ENCODE data around the gene CD81. TPM values are rescaled to one million over a fixed set of nuclear protein-coding genes. Genes with fewer than 3 reads are reported as not detected.

CD81 gene
- total RNA-seq, 2 donors from 2014 or later: 116 to 122 TPM

GRCh38 chr11:2413742-2414579 is 36.9 kb downstream of the CD81 start:
- no peaks in the 10 kb centered on the region for H3K4me1 Mint-ChIP-seq (ENCODE audit: low read depth)
- H3K4me3 Mint-ChIP-seq: no peak overlapping the region
- no peaks in the 10 kb centered on the region for H3K36me3 Mint-ChIP-seq (ENCODE audit: insufficient read depth in 2 of 2)
- no peak overlapping the region for H3K27ac Mint-ChIP-seq
- ATAC-seq (replicated peaks in 1 of 2) (no peak), DNase-seq (no peak)
- H3K27me3 Mint-ChIP-seq (ENCODE audit: low read depth): no peaks in the 10 kb centered on the region
- H3K9me3 Mint-ChIP-seq: no peaks in the 10 kb centered on the region

GRCh38 chr11:2414616-2415015 is 37.5 kb downstream of the CD81 start:
- ATAC-seq (replicated peaks in 1 of 2) (no peak), DNase-seq (no peak)
- H3K9me3 Mint-ChIP-seq: no peaks in the 10 kb centered on the region
- no peak overlapping the region for H3K4me3 Mint-ChIP-seq
- no peaks in the 10 kb centered on the region for H3K4me1 Mint-ChIP-seq (ENCODE audit: low read depth)
- no peaks in the 10 kb centered on the region for H3K27me3 Mint-ChIP-seq (ENCODE audit: low read depth)
- no peak overlapping the region for H3K27ac Mint-ChIP-seq
- no peaks in the 10 kb centered on the region for H3K36me3 Mint-ChIP-seq (ENCODE audit: insufficient read depth in 2 of 2)

GRCh38 chr11:2415171-2415570 is 38.1 kb downstream of the CD81 start:
- Mint-ChIP-seq H3K4me3 (no peak overlapping the region), H3K36me3 (ENCODE audit: insufficient read depth in 2 of 2) (no peaks in the 10 kb centered on the region), H3K27ac (no peak overlapping the region), H3K9me3 (no peaks in the 10 kb centered on the region), H3K4me1 (ENCODE audit: low read depth) (no peaks in the 10 kb centered on the region), H3K27me3 (ENCODE audit: low read depth) (no peaks in the 10 kb centered on the region)
- ATAC-seq (replicated peaks in 1 of 2) (no peak), DNase-seq (no peak)

- H3K27me3 Mint-ChIP-seq (ENCODE audit: low read depth): no peaks in the 10 kb centered on the region
- H3K27ac Mint-ChIP-seq: no peak overlapping the region
- DNase-seq (no peak), ATAC-seq (replicated peaks in 1 of 2) (no peak)
- no peaks in the 10 kb centered on the region for H3K36me3 Mint-ChIP-seq (ENCODE audit: insufficient read depth in 2 of 2)
- H3K4me1 Mint-ChIP-seq (ENCODE audit: low read depth): no peaks in the 10 kb centered on the region
- no peak overlapping the region for H3K4me3 Mint-ChIP-seq
- no peaks in the 10 kb centered on the region for H3K9me3 Mint-ChIP-seq
Observed at GRCh38 chr11:2415601-2416380, 38.7 kb downstream of the CD81 start.

GRCh38 chr11:2416765-2417164 is 39.7 kb downstream of the CD81 start:
- DNase-seq (no peak), ATAC-seq (replicated peaks in 1 of 2) (no peak)
- no peaks in the 10 kb centered on the region for H3K36me3 Mint-ChIP-seq (ENCODE audit: insufficient read depth in 2 of 2)
- H3K27me3 Mint-ChIP-seq (ENCODE audit: low read depth): no peaks in the 10 kb centered on the region
- H3K4me3 Mint-ChIP-seq: no peak overlapping the region
- no peaks in the 10 kb centered on the region for H3K4me1 Mint-ChIP-seq (ENCODE audit: low read depth)
- no peaks in the 10 kb centered on the region for H3K9me3 Mint-ChIP-seq
- H3K27ac Mint-ChIP-seq: no peak overlapping the region

GRCh38 chr11:2417856-2418692 is 41.0 kb downstream of the CD81 start:
- no peaks in the 10 kb centered on the region for H3K9me3 Mint-ChIP-seq
- no peak overlapping the region for H3K4me3 Mint-ChIP-seq
- no peak overlapping the region for H3K27ac Mint-ChIP-seq
- H3K36me3 Mint-ChIP-seq (ENCODE audit: insufficient read depth in 2 of 2): no peaks in the 10 kb centered on the region
- no peaks in the 10 kb centered on the region for H3K27me3 Mint-ChIP-seq (ENCODE audit: low read depth)
- H3K4me1 Mint-ChIP-seq (ENCODE audit: low read depth): no peaks in the 10 kb centered on the region
- ATAC-seq (replicated peaks in 1 of 2): no peak
- DNase-seq: no peak

- H3K4me3 Mint-ChIP-seq: no peak overlapping the region
- H3K36me3 Mint-ChIP-seq (ENCODE audit: insufficient read depth in 2 of 2): no peaks in the 10 kb centered on the region
- H3K9me3 Mint-ChIP-seq: no peaks in the 10 kb centered on the region
- H3K27me3 Mint-ChIP-seq (ENCODE audit: low read depth): no peaks in the 10 kb centered on the region
- no peak overlapping the region for H3K27ac Mint-ChIP-seq
- H3K4me1 Mint-ChIP-seq (ENCODE audit: low read depth): no peaks in the 10 kb centered on the region
- no peak for ATAC-seq (replicated peaks in 1 of 2)
- DNase-seq: no peak
Observed at GRCh38 chr11:2418693-2419360, 41.7 kb downstream of the CD81 start.

- H3K4me1 Mint-ChIP-seq (ENCODE audit: low read depth): no peaks in the 10 kb centered on the region
- H3K27ac Mint-ChIP-seq: no peak overlapping the region
- no peaks in the 10 kb centered on the region for H3K27me3 Mint-ChIP-seq (ENCODE audit: low read depth)
- H3K9me3 Mint-ChIP-seq: no peaks in the 10 kb centered on the region
- H3K4me3 Mint-ChIP-seq: no peak overlapping the region
- H3K36me3 Mint-ChIP-seq (ENCODE audit: insufficient read depth in 2 of 2): no peaks in the 10 kb centered on the region
- ATAC-seq (replicated peaks in 1 of 2) (peak; percentile 46 to 55), DNase-seq (peak; percentile 74 to 77)
Observed at GRCh38 chr11:2419638-2420501, 42.8 kb downstream of the CD81 start.

GRCh38 chr11:2420502-2421225 is 43.6 kb downstream of the CD81 start:
- Mint-ChIP-seq H3K27ac (no peak overlapping the region), H3K9me3 (no peaks in the 10 kb centered on the region), H3K36me3 (ENCODE audit: insufficient read depth in 2 of 2) (no peaks in the 10 kb centered on the region), H3K27me3 (ENCODE audit: low read depth) (no peaks in the 10 kb centered on the region), H3K4me3 (no peak overlapping the region), H3K4me1 (ENCODE audit: low read depth) (no peaks in the 10 kb centered on the region)
- ATAC-seq (replicated peaks in 1 of 2) (peak; percentile 94 to 95), DNase-seq (peak; percentile 79 to 81)

GRCh38 chr11:2421226-2421994 is 44.3 kb downstream of the CD81 start:
- ATAC-seq (replicated peaks in 1 of 2) (no peak), DNase-seq (no peak)
- H3K27me3 Mint-ChIP-seq (ENCODE audit: low read depth): no peaks in the 10 kb centered on the region
- no peaks in the 10 kb centered on the region for H3K4me1 Mint-ChIP-seq (ENCODE audit: low read depth)
- H3K36me3 Mint-ChIP-seq (ENCODE audit: insufficient read depth in 2 of 2): no peaks in the 10 kb centered on the region
- no peak overlapping the region for H3K4me3 Mint-ChIP-seq
- no peaks in the 10 kb centered on the region for H3K9me3 Mint-ChIP-seq
- H3K27ac Mint-ChIP-seq: no peak overlapping the region

- H3K4me1 Mint-ChIP-seq (ENCODE audit: low read depth): no peaks in the 10 kb centered on the region
- no peak overlapping the region for H3K4me3 Mint-ChIP-seq
- H3K36me3 Mint-ChIP-seq (ENCODE audit: insufficient read depth in 2 of 2): no peaks in the 10 kb centered on the region
- H3K27me3 Mint-ChIP-seq (ENCODE audit: low read depth): no peaks in the 10 kb centered on the region
- DNase-seq: no peak
- H3K27ac Mint-ChIP-seq: no peak overlapping the region
- ATAC-seq (replicated peaks in 1 of 2): no peak
- no peaks in the 10 kb centered on the region for H3K9me3 Mint-ChIP-seq
Observed at GRCh38 chr11:2421996-2422395, 44.9 kb downstream of the CD81 start.
